HG03139 (cell line): ENCODE results near the gene ABLIM3.
A peak's percentile ranks its signal among the peaks of the same experiment; 100 is the strongest.

Experiments used
- ATAC-seq: cut with Tn5 transposase; IDR thresholded peaks from one replicate; pipeline ENCODE4 v1.9.1; 2021; ENCODE audit not compliant: unreplicated experiment

ABLIM3 gene

GRCh38 chr5:149277801-149278200 lies 136.5 kb downstream of the ABLIM3 start:
- no peak for ATAC-seq

- no peak for ATAC-seq
Measured at GRCh38 chr5:149278451-149279210, 137.3 kb downstream of the ABLIM3 start.

- ATAC-seq, result no peak
Measured at GRCh38 chr5:149279661-149280060, 138.4 kb downstream of the ABLIM3 start.

- ATAC-seq, result no peak
Measured at GRCh38 chr5:149280124-149280523, 138.8 kb downstream of the ABLIM3 start.

GRCh38 chr5:149280802-149281201 lies 139.5 kb downstream of the ABLIM3 start:
- no peak for ATAC-seq

- ATAC-seq, result no peak
Measured at GRCh38 chr5:149282027-149282965, 141.0 kb downstream of the ABLIM3 start.

- no peak for ATAC-seq
Measured at GRCh38 chr5:149282966-149283332, 141.7 kb downstream of the ABLIM3 start.

- no peak for ATAC-seq
Measured at GRCh38 chr5:149283626-149284480, 142.6 kb downstream of the ABLIM3 start.

GRCh38 chr5:149284501-149284900 lies 143.2 kb downstream of the ABLIM3 start:
- no peak for ATAC-seq

GRCh38 chr5:149285153-149285552 lies 143.9 kb downstream of the ABLIM3 start:
- ATAC-seq, result no peak

GRCh38 chr5:149288436-149288835 lies 147.1 kb downstream of the ABLIM3 start:
- ATAC-seq, result no peak

- ATAC-seq, result no peak
Measured at GRCh38 chr5:149289301-149289700, 148.0 kb downstream of the ABLIM3 start.

GRCh38 chr5:149294872-149295829 lies 153.9 kb downstream of the ABLIM3 start:
- no peak for ATAC-seq

GRCh38 chr5:149297340-149298025 lies 156.2 kb downstream of the ABLIM3 start:
- ATAC-seq, result no peak

- no peak for ATAC-seq
Measured at GRCh38 chr5:149298163-149298562, 156.9 kb downstream of the ABLIM3 start.

- peak; percentile 58 for ATAC-seq
Measured at GRCh38 chr5:149298842-149299404, 157.6 kb downstream of the ABLIM3 start.

- no peak for ATAC-seq
Measured at GRCh38 chr5:149299451-149300054, 158.3 kb downstream of the ABLIM3 start.

- no peak for ATAC-seq
Measured at GRCh38 chr5:149300441-149300840, 159.1 kb downstream of the ABLIM3 start.
